PC-9 (cell line): ENCODE measurements around the gene NF2.

ENCODE experiments used
- CTCF ChIP-seq: fragments of 200-600 bp; sonication (generic); conservative IDR thresholded peaks from 2 replicates; pipeline ENCODE4 v1.6.1; 2017; ENCODE audit warnings: mixed run types, antibody characterized with exemption, mild to moderate bottlenecking, moderate library complexity
- EZH2 ChIP-seq: fragments of 200-600 bp; sonication (generic); IDR thresholded peaks from 2 replicates; pipeline ENCODE4 v1.8.0; 2017; ENCODE audit warnings: antibody characterized with exemption, low read depth

GRCh38 chr22:29715705-29716104, 112.3 kb downstream of the NF2 start:
- no peak for TF ChIP-seq CTCF
- TF ChIP-seq EZH2: no peak
